CD4-positive, alpha-beta T cell treated with Interleukin-4 for 4 hours (primary cell): Measurements from ENCODE around the gene LCE1E.

ENCODE experiments used
- DNase-seq: peaks from one replicate; pipeline ENCODE4 v3.0.0-alpha.2; 2020

The LCE1E gene, protein sequence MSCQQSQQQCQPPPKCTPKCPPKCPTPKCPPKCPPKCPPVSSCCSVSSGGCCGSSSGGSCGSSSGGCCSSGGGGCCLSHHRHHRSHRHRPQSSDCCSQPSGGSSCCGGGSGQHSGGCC

DNA sequence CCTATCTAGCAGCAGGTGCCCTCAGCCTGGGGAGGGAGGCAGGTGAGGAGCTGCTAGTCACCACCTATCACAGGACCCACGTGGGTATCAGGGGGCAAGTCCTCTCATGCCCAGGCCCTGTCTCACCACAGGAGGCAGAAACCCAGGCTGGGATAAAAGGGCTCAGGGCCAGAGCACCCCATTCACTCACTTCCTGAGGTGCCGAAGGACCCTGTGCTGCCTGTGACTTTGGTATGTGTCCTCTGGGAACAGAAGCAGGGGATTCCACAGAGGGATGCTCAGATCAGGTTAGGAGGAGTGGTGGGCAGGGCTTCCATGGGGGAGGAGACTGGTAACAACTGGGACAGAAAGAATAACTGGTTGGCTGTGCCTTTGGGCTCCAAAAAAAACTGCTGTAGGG, at the start of gene LCE1E:
TSS of gene LCE1E (plus strand) at position 181 of the 400 bp plus-strand sequence. CDS start 1,043 bp downstream, outside the sequence.
- no peak for DNase-seq

DNA sequence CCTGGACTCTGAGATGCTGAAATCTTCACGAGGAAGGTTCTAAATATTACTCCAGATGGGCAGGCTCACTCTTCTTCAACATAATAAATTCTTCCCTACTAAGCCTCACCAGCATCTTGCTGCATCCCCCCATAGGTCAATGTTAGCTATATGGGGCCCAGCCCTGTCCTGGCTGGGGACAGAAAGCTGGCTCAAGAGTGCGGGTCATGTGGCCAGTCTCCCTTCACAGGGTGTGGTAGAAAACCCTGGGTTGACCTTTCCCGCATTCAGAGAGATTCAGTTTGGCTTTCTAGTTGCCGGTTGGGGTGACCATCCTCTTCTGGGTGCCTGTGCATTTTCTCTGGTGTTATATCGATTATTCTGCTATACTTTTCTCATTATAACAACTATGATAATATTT, 48.1 kb upstream of the LCE1E start:
- DNase-seq = no peak

DNA sequence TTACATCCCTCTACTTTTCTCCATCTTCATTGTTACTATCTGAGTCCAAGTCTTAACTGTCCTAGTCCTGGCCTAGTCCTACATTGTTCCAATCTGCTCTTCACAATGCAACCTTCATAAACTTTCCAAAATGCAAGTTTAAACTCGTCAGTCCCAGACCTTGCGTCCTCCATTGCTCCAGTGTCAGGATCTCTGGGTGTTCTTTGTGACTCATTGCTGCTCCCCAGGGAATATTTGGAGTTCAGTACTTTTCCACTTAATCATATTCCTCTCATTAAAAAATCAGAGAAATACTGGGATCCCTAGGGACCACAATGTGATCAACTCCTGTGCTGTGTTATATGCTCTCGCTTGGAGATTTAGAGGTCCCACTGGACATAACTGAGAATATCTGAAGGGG, 46.2 kb upstream of the LCE1E start:
- DNase-seq = no peak

DNA sequence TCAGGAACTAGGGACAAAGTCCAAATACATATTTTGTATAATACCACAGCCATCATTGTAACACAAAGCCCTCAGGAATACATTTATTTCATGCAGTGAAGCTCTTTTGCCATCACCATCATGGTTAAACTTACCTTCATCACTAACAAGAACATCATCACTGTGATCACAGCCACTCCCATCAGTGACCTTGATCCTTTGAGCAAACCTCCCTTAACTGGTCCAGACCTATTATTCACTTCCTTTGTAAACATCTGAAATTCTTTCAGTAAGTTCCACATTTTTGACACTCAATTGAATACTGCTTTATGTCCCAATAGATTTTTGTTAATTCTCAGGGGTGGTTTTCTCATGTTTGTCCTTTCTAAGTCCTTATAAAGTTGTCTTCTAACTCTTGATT, 44.4 kb upstream of the LCE1E start:
- DNase-seq = no peak

DNA sequence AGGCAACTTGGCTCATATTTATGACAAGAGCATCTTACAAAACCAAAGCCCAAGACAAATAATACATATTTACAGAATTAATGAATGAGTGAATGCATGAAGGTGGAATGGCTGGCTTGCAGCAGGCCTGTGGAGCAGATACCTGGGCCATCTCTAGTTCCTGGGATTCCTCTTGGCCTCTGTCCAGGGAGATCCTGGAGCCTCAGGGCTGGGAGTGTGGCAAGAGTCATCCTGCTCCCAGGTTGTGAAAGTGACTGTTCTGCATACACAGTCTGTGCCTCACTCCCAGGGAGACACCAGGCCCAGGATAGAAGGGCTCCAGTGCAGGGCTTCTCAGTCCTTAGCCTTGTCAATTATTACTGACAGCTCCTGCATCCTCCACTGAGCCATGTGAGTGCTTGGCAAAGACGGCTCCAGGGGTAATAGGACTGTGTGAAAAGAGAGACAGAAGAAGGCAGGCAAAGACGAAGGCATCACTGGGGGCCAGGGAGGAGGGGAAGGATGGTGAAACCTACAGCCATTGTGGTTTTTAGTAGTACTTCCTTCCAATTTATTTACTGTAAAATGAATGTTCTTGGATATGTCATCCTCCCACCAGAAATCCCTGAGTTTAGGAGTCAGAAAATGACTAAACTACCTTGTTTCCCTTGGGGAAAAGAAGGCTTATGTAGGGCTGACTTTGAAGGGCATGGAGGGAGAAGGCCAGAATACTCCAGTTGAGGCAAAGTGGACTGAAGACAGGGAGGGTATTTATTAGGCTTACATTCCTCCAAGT, 42.5 kb upstream of the LCE1E start:
- no peak for DNase-seq

DNA sequence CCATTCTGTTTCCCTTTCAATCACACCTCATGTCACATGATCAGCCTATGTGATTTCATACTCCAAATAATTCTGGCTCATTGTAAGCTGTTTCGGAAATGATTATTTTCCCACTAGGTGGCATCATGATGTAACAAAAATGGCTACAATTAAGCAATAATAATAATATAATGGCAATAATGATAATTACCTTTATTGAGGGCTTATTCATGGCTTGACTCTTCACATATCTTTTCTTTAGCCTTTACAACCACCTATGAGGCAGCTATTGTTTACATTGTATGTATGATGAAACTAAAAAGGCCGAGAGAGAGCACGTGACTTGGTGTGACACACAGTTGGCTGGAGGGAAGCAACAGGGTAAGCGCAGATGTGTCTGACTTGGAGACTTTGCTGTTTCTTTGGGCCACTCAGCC, 40.8 kb upstream of the LCE1E start:
- no peak for DNase-seq

DNA sequence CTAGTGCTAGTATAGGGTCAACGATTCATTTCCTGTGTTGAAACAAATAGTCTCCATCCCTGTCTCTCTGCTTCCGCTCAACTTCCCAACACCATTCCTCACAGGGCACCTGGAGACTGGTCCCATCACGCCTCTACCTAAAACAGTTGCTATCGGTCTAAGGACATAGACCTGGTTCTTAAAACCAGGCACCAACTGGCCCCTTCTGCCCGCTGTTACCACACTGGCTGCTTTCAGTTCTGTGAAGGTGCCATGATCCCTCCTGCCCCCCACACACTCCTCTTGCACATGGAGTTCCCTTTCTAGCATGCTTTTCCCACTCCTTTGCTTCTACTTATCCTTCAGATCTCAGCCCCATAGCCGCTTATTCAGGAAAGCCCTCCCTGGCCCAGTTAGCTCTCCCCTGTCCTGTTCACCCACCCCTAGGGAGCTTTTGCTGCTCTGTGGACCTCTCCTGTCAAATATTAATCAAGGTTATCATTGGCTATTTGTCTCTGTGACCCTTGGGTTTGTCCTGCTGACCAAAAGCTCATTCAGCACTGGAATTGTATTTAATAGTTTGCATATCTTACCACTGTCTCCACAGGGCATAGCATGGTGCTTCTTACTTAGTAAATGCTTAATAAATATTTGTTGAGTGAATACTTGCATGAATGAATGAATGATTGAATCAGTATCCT, 40.2 kb upstream of the LCE1E start:
- no peak for DNase-seq

DNA sequence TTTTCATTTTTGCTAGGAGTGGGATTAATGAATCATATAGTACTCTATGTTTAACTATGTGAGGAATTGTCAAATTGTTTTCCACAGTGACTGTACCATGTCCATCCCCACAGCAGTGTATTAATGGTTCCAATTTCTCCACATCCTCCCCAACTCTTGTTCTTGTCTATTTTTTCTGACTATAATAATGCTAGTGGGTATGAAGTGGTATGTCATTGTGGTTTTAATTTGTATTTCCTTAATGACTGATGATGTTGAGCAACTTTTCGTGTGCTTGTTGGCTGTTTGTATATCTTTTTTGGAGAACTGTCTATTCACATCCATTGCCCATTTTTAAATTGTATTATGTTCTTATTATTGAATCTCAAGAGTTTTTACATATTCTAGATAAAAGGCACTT, 38.2 kb upstream of the LCE1E start:
- DNase-seq = no peak

DNA sequence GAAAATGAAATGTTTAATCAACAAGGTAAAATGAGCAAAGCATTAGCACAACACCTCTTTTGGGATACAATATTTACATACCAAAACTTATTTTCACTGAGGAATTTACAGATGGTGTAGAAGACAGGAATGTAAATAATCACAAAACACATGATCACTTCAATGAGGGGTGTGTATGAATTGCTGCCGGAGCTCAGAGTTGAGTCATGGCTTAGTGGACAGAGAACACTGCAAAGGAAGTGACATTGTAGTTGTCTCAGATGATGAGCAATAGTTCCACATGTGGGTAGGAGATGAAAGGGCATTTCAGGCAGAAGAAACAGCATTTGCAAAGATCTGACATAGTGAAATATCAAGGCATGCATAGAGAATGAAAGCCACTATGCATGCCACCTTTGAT, 33.8 kb upstream of the LCE1E start:
- DNase-seq = no peak

DNA sequence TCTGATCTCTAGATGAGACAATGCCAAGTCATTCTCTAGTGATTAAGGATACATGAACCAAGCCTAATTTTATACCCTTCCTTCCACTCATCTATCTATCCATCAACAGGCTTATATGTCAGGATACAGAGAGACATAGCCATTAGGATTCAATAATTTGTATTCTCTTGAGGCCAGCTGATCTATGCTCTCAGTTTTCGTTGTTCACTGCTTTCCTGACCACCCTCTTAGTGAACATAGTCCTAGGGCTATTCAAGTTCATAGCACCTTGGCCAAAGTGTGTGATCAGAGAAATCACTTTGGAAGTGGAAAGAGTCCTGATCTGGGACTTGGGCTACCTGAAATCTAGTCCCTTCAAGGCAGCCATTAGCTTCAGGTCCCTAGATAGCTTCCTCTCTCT, 32.5 kb upstream of the LCE1E start:
- DNase-seq = no peak

DNA sequence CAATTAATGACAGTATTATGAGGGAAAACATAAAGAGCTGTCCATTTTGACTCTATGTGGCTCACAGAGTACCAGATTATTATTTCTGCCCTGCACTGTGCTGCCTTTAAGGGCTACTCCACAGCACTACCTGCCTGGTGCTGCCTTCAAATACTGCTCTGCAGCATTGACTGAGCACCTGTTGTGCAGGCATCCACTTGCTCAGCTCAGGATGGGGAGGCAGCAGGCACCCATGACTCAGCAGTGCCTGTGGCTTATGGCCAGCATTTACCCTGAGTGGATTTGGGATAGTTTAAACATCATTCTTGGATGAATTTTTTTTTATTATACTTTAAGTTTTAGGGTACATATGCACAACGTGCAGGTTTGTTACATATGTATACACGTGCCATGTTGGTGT, 29.2 kb upstream of the LCE1E start:
- DNase-seq = no peak

DNA sequence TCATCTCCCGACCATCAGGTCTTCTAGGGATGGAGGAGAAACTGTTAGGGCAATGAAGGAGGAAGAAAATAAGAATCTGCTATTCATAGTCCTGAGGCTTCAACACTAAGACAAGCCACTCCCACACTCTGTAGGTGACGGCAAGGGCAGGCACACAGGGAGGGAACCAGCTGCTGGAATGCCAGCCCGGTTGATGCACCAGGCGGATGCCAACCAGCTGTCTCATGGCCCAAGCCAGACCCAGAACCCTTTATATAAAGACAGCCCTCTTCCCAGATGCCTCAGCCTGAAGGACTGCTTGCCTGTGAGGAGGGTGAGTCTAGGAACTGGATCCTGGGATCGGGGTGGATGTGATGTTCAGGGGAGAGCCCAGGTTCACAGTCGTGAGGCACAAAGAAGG, 28.3 kb upstream of the LCE1E start, which contains the start of gene KPRP:
TSS of gene KPRP (plus strand) at position 279 of the 400 bp plus-strand sequence. CDS start 1,564 bp downstream, outside the sequence.
- DNase-seq = no peak

DNA sequence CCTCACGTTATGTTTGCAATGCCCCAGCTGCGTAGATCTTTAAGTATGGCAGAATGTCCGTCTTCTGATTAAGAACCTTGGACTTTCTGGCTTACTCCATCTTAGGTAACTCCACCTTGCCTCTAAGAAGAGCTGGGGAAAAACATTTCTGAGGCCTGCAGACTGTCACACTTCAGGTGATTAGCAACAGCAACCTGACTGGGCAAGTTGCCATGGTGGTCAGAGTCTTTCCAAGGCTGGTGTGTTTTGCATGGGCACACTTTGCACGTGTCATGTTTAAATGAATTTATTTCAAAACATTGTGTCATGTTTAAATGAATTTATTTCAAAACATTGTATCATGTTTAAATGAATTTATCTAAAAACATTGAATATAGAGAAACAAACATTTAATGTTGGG, 27.4 kb upstream of the LCE1E start:
- no peak for DNase-seq

DNA sequence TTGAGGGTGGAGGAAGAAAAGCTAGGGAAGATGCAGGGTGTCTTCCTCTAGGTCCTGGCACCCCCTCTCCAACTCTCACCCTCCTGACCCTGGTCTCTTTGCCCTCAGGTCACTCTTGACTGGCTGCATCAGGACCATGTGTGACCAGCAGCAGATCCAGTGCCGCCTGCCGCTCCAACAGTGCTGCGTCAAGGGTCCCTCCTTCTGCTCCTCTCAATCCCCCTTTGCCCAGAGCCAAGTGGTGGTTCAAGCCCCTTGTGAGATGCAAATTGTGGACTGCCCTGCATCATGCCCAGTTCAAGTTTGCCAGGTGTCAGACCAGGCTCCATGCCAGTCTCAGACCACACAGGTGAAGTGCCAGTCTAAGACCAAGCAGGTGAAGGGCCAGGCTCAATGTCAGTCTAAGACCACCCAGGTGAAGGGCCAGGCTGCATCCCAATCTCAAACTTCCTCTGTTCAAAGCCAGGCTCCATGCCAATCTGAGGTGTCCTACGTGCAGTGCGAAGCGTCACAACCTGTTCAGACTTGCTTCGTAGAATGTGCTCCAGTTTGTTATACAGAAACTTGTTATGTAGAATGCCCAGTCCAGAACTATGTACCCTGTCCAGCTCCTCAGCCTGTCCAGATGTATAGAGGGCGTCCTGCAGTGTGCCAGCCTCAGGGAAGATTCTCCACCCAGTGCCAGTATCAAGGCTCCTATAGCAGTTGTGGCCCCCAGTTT, 26.4 kb upstream of the LCE1E start:
- no peak for DNase-seq

DNA sequence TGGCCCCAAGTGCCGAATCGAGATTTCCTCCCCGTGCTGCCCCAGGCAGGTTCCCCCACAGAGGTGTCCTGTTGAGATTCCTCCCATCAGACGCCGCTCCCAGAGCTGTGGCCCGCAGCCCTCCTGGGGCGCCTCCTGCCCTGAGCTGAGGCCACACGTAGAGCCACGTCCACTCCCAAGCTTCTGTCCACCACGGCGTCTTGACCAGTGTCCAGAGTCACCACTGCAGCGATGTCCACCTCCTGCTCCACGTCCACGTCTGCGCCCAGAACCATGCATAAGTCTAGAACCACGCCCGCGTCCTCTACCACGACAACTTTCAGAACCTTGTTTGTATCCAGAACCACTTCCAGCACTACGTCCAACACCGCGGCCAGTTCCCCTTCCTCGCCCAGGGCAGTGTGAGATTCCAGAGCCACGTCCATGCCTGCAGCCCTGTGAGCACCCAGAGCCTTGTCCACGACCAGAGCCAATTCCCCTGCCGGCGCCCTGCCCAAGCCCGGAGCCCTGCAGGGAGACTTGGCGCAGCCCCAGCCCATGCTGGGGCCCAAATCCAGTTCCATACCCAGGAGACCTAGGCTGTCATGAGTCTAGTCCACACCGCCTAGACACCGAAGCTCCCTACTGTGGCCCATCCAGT, 25.4 kb upstream of the LCE1E start:
- no peak for DNase-seq

DNA sequence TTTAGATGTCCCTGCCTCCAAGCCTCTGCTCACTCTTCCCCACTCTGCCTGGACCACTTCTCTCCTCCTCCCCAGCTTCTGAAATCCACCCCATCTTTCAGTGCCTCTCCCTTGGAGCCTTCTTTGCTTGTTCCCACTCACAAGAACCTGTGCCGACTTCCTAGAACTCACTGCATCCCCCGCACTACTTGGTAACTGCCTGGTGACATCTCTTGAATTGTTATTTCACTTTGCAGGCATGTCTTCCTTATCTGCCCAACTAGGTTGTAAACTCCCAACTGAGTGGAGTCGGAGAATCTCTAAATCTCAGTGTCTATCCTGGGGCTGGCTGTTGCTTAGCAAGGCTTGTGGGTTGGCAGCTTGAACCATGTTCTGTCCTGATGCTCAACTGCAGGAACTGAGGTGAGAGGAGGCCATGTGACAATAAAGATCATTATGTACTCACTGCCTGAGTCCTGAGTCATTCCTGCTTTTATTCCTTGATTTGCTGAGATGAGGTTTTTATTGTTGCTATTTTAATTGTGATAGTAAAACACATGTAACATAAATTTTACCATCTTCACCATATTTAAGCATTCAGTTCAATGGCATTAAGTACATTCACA, 24.3 kb upstream of the LCE1E start:
- no peak for DNase-seq

DNA sequence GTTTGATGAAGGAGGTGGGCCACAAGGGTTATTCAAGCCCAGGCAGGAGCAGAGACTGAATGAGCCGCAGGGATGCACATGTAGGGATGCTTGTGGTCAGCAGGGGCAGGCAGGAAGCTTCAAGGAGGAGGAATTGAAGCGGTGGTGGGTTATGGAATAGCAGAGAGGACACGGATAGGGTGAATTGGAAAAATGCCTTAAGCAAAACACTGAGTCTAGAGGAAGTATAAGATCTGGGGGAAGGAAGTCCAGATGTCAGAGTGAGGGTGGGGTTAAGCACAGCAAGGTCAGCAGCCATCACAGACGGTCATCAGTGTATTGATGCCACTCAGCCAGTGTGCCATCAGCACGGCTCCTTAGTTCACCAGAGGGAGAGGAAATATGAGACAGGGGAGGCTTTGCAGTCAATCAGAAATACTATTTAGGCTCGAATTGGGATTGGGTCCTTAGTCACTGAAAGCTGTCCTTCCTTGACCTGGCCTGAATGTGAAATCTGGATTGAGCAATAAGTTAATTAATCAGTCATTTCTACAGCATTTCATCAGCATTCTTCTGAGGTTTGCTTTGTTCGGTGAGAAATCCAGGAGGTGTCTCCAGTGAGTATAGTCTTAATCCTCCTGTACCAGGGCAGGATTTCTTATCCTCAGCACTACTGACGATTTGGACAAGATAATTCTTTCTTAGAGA, 17.1 kb upstream of the LCE1E start:
- DNase-seq = no peak

DNA sequence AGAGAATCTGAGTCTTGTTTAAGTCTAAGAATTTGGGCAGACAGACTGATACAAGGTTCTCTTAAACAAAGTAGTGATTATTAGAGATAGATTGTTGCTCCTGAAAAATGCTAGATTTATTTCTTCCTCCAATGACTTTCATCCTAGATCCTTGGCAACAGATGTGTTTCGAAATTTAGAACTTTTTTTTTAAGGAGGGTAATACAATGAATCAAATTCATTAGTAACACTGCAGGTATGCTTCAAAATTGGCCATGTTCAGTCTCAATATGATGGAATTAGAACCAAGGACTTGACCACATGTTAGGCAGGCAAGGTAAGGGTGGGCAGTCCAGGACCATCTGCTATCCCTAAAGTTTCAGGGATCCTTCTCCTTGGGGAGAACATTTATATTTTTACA, 15.6 kb upstream of the LCE1E start:
- DNase-seq = no peak

DNA sequence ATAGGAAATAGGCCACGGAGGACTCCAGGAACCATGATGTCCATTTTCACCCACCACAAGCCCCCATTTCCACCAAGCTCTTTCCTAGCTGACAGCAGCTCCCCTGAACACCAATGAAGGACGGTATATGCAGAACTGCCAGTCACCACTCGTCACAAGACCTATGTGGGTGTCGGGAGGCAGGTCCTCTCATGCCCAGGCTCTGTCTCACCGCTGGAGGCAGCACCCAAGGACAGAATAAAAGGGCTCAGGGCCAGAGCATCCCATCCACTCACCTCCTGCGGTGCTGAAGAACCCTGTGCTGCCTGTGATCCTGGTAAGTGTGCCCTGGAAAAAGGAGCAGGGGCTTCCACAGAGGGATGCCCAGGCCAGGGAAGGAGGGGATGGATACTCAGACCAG, 11.2 kb upstream of the LCE1E start, which contains the start of gene LCE1F:
TSS of gene LCE1F (plus strand) at position 266 of the 400 bp plus-strand sequence. CDS start 1,232 bp downstream, outside the sequence.
- DNase-seq = no peak

DNA sequence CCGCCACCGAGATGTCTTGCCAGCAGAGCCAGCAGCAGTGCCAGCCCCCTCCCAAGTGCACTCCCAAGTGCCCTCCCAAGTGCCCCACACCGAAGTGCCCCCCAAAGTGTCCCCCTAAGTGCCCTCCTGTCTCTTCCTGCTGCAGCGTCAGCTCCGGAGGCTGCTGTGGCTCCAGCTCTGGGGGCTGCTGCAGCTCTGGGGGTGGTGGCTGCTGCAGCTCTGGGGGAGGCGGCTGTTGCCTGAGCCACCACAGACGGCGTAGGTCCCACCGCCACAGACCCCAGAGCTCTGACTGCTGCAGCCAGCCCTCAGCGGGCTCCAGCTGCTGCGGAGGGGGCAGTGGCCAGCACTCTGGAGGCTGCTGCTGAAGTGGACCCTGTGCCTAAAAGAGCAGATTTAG, 9.7 kb upstream of the LCE1E start:
- DNase-seq = no peak

DNA sequence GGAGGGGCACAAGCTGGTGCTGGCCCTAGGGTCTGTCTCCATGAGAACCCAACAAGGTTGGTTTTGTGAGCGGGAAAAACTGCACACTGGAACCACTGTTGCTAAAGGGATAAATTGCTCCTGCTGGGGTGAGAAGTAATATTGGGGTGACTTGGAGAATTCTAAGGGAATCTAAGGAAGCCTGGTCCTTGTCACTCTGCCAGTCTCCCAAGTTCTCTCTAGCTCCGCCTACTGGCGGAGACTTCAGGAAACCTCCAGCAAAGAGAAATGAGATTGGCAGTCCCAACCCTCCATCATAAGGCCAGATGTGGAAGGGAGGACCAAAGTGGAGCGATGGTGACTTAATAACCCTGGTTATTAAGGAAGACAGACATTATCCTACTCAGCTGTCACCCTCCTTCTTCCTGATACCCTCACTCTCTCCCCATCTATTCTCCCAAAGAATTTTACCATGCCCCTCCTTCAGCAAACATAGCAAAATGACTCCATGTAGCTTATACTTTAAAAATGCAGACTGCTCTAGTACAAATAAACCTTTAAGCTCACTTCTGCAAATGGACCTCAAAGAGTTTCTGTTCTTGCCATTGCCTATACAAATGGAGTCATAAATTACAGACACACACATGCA, 8.4 kb upstream of the LCE1E start:
- no peak for DNase-seq
